ENCODE measurements around the gene PRR13. TPM values are rescaled to one million over a fixed set of nuclear protein-coding genes. Genes with fewer than 3 reads are reported as not detected.

Gene PRR13
- total and polyA plus RNA-seq, 2 of the 8 experiments (the other 6 are each of a cell fraction or from before 2014, with no cell fraction given), result 82.9 to 185 TPM

DNA sequence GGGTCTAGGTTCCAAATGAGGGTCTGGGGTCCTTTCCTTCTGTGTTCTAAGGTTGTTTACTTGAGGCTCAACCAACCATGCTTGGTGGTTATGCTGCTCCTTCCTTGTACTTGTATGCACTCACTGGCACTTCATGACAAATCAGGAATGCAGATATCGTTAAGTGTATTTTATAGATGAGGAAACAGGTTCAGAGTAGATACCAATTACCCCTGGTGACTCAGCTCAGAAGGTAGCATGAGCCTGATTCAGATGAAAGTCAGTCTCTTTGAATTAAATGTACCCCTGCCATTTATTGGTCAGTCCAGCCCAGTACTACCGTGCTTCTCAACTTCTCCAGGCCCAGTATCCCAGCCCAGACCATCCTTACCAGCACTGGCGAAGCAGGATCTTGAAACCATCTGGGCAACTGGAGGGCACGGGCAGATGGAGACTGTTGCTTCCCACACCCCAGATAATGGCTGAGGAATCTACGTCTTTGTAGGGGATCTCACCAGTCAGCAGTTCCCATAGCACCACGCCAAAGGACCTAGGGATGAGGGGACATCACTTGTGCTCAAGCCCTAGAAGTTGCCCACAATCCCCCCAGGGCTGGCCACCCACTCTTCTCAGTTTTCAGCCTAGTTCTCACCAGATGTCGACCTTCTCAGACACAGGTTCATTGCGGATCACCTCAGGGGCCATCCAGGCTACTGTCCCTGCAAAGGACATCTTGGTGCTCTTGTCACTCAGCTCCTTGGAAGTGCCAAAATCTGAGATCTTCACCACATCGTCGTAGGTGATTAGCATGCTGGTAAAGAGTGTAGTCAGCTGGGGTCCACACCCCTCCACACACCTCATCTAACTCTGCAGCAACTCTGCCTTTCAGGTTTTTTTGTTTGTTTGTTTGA lies 43.4 kb downstream of the PRR13 start:
- H4K91ac ChIP-seq (replicated peaks; ENCODE audit: insufficient read length, low read length), result no peak overlapping the region
- H2BK20ac ChIP-seq (ENCODE audit: low read length), result no peak overlapping the region
- peaks cover 8 to 58% (median 28%) of the 10 kb centered on the region in 4 experiments; a peak in 7 of 8 replicates for H3K36me3 ChIP-seq (ENCODE audit: control insufficient read depth in 2 of 4, insufficient read depth in 4 of 4, low read length in 3 of 4)
- H4K20me1 ChIP-seq (replicated peaks in 1 of 2; ENCODE audit: control insufficient read depth in 1 of 2, insufficient read depth in 2 of 2, low read length in 2 of 2), result peaks cover 18 to 37% of the 10 kb centered on the region in 2 experiments
- no peaks in the 10 kb centered on the region for H3K27me3 ChIP-seq (replicated peaks in 1 of 4; ENCODE audit: control insufficient read depth in 3 of 4, extremely low read depth in 1 of 4, insufficient read depth in 3 of 4, low read length in 3 of 4)
- FAIRE-seq, result peak; percentile 13
- no peak overlapping the region for H3K9ac ChIP-seq (replicated peaks in 1 of 4; ENCODE audit: extremely low read depth in 1 of 4, low read depth in 3 of 4, low read length in 3 of 4)
- no peaks in the 10 kb centered on the region for H3K79me2 ChIP-seq (ENCODE audit: control insufficient read depth in 1 of 2, insufficient read depth in 2 of 2, low read length in 2 of 2)
- H2AFZ ChIP-seq (ENCODE audit: low read length), result no peak overlapping the region
- H3K4me3 ChIP-seq (ENCODE audit: extremely low read depth in 1 of 4, insufficient read depth in 2 of 4, low read depth in 3 of 4, low read length in 4 of 4), result no peak overlapping the region
- no peak overlapping the region for H2AK5ac ChIP-seq (ENCODE audit: low read depth, low read length)
- ChIA-PET CTCF (ENCODE audit: partially characterized antibody) (interaction anchor here (0.6 to 9.0 kb wide), 4 partner anchors 19 to 64 kb away, joined by 3 to 105 read pairs (median 12); partner anchors contain the start of gene NPFF), POLR2A (ENCODE audit: partially characterized antibody) (interaction anchor here (57.6 to 67.0 kb wide), 2 partner anchors 9 to 17 kb away, joined by 3397 read pairs; partner anchors contain the start of genes MAP3K12, NPFF, PCBP2 and PRR13)
- H3K23me2 ChIP-seq (ENCODE audit: low read depth, low read length), result no peaks in the 10 kb centered on the region
- no peak overlapping the region for H3K18ac ChIP-seq (ENCODE audit: extremely low read depth, low read length)
- H3K14ac ChIP-seq (ENCODE audit: insufficient read length), result no peak overlapping the region
- peaks cover 0 to 5% (median under 1%) of the 10 kb centered on the region in 4 experiments; a peak in 3 of 7 replicates for H3K4me1 ChIP-seq (replicated peaks in 1 of 4; ENCODE audit: control insufficient read depth in 3 of 4, insufficient read depth in 4 of 4, low read length in 3 of 4)
- no peak overlapping the region for H3K4me2 ChIP-seq (ENCODE audit: insufficient read depth in 1 of 2, low read depth in 2 of 2, low read length in 2 of 2)
- no peaks in the 10 kb centered on the region for H3K9me3 ChIP-seq (ENCODE audit: insufficient read depth in 2 of 2, low read depth in 1 of 2, low read length in 1 of 2)
- TF ChIP-seq POLR2A (IDR thresholded peaks at IDR 0.05; ENCODE audit: control extremely low read depth in 1 of 2, low read depth in 2 of 2, low read length in 2 of 2) (peak in 1 of 2 experiments; percentile 41; a peak in 1 of 3 replicates), CTBP2 (IDR thresholded peaks at IDR 0.05; ENCODE audit: borderline replicate concordance, insufficient read depth, insufficient read length, low read length) (no peak), BACH1 (IDR thresholded peaks at IDR 0.05; ENCODE audit: low read length) (no peak)
- H4K8ac ChIP-seq (ENCODE audit: extremely low read depth, insufficient read depth, low read length), result no peak overlapping the region
- no peak overlapping the region for H2BK5ac ChIP-seq (ENCODE audit: low read depth, low read length)
- no peak overlapping the region for H3K23ac ChIP-seq (ENCODE audit: insufficient read length)
- 90% methylated on average over 10 of the region's 10 CpGs; no CpG with 5 or more reads in 1 of the 2 experiments for WGBS, 2 experiments (ENCODE audit: extremely low coverage in 1 of 2, insufficient coverage in 1 of 2, insufficient read length in 1 of 2, insufficient replicate concordance in 2 of 2, low coverage in 1 of 2, low lambda C conversion rate in 2 of 2, missing lambda C conversion rate in 1 of 2)
- H4K5ac ChIP-seq (ENCODE audit: insufficient read length, low read depth, low read length), result no peak overlapping the region
- DNase-seq (ENCODE audit: low read depth in 1 of 2, low spot score in 2 of 2), result no peak
- no peaks in the 10 kb centered on the region for H3K79me1 ChIP-seq (ENCODE audit: low read depth, low read length)
- no peak overlapping the region for H2BK120ac ChIP-seq (replicated peaks; ENCODE audit: low read depth, low read length)
- H3K4ac ChIP-seq (replicated peaks; ENCODE audit: insufficient read length, low read depth, low read length), result no peak overlapping the region
- no peak overlapping the region for H3K27ac ChIP-seq (ENCODE audit: low read depth, low read length)
- H3K56ac ChIP-seq (replicated peaks; ENCODE audit: insufficient read length, low read depth, low read length), result no peak overlapping the region
- no peak overlapping the region for H2BK12ac ChIP-seq (ENCODE audit: low read depth, low read length)
- H2BK15ac ChIP-seq (ENCODE audit: low read length), result no peak overlapping the region
